ENCODE data around the gene SLC25A36.

- TF ChIP-seq CTCF (conservative IDR thresholded peaks at IDR 0.05) (no peak), EZH2 (IDR thresholded peaks at IDR 0.05; ENCODE audit: low read depth) (no peak)
Observed at GRCh38 chr3:140902791-140903190, 38.8 kb upstream of the SLC25A36 start.

Measured in PC-9 (cell line).